B cell (primary cell): ENCODE results near the gene LRRC49. TPM values are rescaled to one million over a fixed set of nuclear protein-coding genes. Genes with fewer than 3 reads are reported as not detected.

Experiments
- ATAC-seq: fragments of 200-7000 bp; cut with Tn5 transposase; one replicate; pipeline ENCODE4 v1.10.0; 2021; ENCODE audit warnings: low read depth, mild to moderate bottlenecking, moderate number of reproducible peaks, moderate library complexity
- CTCF ChIA-PET: fragments of 350-600 bp; sonication (Branson Sonifier 250); formaldehyde crosslinking; loops from one replicate; lab custom pipeline; 2021; ENCODE audit warnings: antibody characterized with exemption, inconsistent platforms; lab: Charles Lee
- POLR2A ChIA-PET: fragments of 350-600 bp; sonication (Branson Sonifier 250); formaldehyde crosslinking; loops from one replicate; lab custom pipeline; 2021; ENCODE audit warnings: antibody characterized with exemption; lab: Charles Lee
- DNase-seq: peaks from one replicate; pipeline ENCODE4 v3.0.0; 2013
- H2AFZ ChIP-seq: 2 replicates; pipeline ENCODE4 v1.6.1; 2012; ENCODE audit warnings: mild to moderate bottlenecking, low read depth, low read length; ENCODE audit not compliant: insufficient read depth, poor library complexity, severe bottlenecking
- H3K27ac ChIP-seq, 2 donors: 1 replicate in 1 of 2; 2 replicates in 1 of 2; pipeline ENCODE4 v1.5.1; 2012 to 2013; ENCODE audit warnings: low read length in 2 of 2, mild to moderate bottlenecking in 2 of 2, moderate library complexity in 1 of 2
- H3K27me3 ChIP-seq, 4 experiments: fragments of 200-600 bp in 1 of 4; sonication (generic) in 1 of 4; replicated peaks in 1 of 4; 1 replicate in 2 of 4; 2 replicates in 2 of 4; pipeline versions ENCODE4 v1.6.1 to v1.7.0; 2013 to 2016; ENCODE audit warnings: low read length in 3 of 4, mild to moderate bottlenecking in 2 of 4, mixed read lengths in 1 of 4, moderate library complexity in 1 of 4; ENCODE audit not compliant: insufficient read depth in 4 of 4, control insufficient read depth in 3 of 4; ENCODE audit errors: control extremely low read depth in 1 of 4
- H3K36me3 ChIP-seq, 2 experiments: replicated peaks in 1 of 2; 1 replicate in 1 of 2; 2 replicates in 1 of 2; pipeline versions ENCODE4 v1.6.1 to v1.7.1; 2013; ENCODE audit warnings: low read length in 1 of 2; ENCODE audit not compliant: insufficient read depth in 2 of 2, control insufficient read depth in 1 of 2; ENCODE audit errors: control extremely low read depth in 1 of 2, extremely low read depth in 1 of 2
- H3K4me1 ChIP-seq, 2 donors: fragments of 200-600 bp in 1 of 2; sonication (generic) in 1 of 2; 1 replicate in 1 of 2; 2 replicates in 1 of 2; pipeline versions ENCODE4 v1.5.1 to v1.6.1; 2013 to 2017; ENCODE audit warnings: low read length in 2 of 2; ENCODE audit not compliant: control insufficient read depth in 2 of 2, insufficient read depth in 2 of 2
- H3K4me2 ChIP-seq: replicated peaks from 2 replicates; pipeline ENCODE3; 2012; ENCODE audit warnings: mild to moderate bottlenecking, low read depth, low read length; ENCODE audit not compliant: poor library complexity, severe bottlenecking
- H3K4me3 ChIP-seq, 5 experiments: fragments of 200-600 bp in 1 of 5; sonication (generic) in 1 of 5; 1 replicate in 3 of 5; 2 replicates in 2 of 5; pipeline versions ENCODE4 v1.5.1 to v1.7.0; 2011 to 2016; ENCODE audit warnings: low read length in 4 of 5, mild to moderate bottlenecking in 4 of 5, low read depth in 2 of 5, control low read depth in 1 of 5, moderate library complexity in 1 of 5; ENCODE audit not compliant: insufficient read depth in 1 of 5; ENCODE audit errors: control extremely low read depth in 1 of 5, extremely low read depth in 1 of 5
- H3K79me2 ChIP-seq: fragments of 200-600 bp; sonication (generic); one replicate; pipeline ENCODE4 v1.6.0; 2016; ENCODE audit warnings: low read length; ENCODE audit not compliant: control insufficient read depth, insufficient read depth
- H3K9ac ChIP-seq: fragments of 200-600 bp; sonication (generic); 2 replicates; pipeline ENCODE4 v1.6.1; 2017; ENCODE audit warnings: mild to moderate bottlenecking, low read length, moderate library complexity
- H3K9me3 ChIP-seq, 3 donors: one replicate each; pipeline versions ENCODE4 v1.6.1 to v1.7.1; 2013; ENCODE audit warnings: low read length in 2 of 3; ENCODE audit not compliant: control insufficient read depth in 2 of 3, insufficient read depth in 1 of 3; ENCODE audit errors: control extremely low read depth in 1 of 3
- H4K20me1 ChIP-seq: 2 replicates; pipeline ENCODE4 v1.6.0; 2012; ENCODE audit warnings: mild to moderate bottlenecking, low read length; ENCODE audit not compliant: insufficient read depth, control insufficient read depth, poor library complexity, severe bottlenecking
- H3K27ac Mint-ChIP-seq: one replicate; pipeline ENCODE4 v1.8.0; 2021; ENCODE audit warnings: mixed read lengths
- H3K27me3 Mint-ChIP-seq: one replicate; pipeline ENCODE4 v1.8.0; 2021; ENCODE audit warnings: mixed read lengths
- H3K4me1 Mint-ChIP-seq: one replicate; pipeline ENCODE4 v1.8.0; 2021; ENCODE audit warnings: mixed read lengths
- H3K4me3 Mint-ChIP-seq: one replicate; pipeline ENCODE4 v1.8.0; 2021; ENCODE audit warnings: mixed read lengths
- H3K9me3 Mint-ChIP-seq: one replicate; pipeline ENCODE4 v1.8.0; 2022; ENCODE audit warnings: mixed read lengths; ENCODE audit not compliant: insufficient read depth
- CTCF ChIP-seq: fragments of 200-600 bp; IDR thresholded peaks from one replicate; pipeline ENCODE4 v1.8.0; 2022; ENCODE audit warnings: antibody characterized with exemption, mild to moderate bottlenecking
- EZH2 ChIP-seq: IDR thresholded peaks from 2 replicates; pipeline ENCODE4 v1.6.1; 2012; ENCODE audit warnings: borderline replicate concordance, low read depth, mild to moderate bottlenecking, moderate library complexity, low read length; ENCODE audit not compliant: insufficient read depth, poor library complexity, severe bottlenecking
- WGBS: methylation state at CpG from one replicate; pipeline ENCODE4 v1.1.5; 2013; ENCODE audit warnings: missing lambda C conversion rate; ENCODE audit not compliant: insufficient coverage; 5-methylcytosine and 5-hydroxymethylcytosine counted together
- intact Hi-C: fragments of 100-400 bp; cut with micrococcal nuclease; formaldehyde crosslinking; loops from one replicate; pipeline ENCODE4 v1.10.0; 2022
- polyA plus RNA-seq: library from polyadenylated mRNA; depleted of rRNA; stranded (reverse); fragments of >200 nt; gene quantifications from 2 replicates; pipeline ENCODE4 v1.2.3, GENCODE V29; 2012
- total RNA-seq, 2 donors: library from RNA; stranded (reverse); fragments of 120-200 nt in 1 of 2; gene quantifications; 1 replicate in 1 of 2; 2 replicates in 1 of 2; pipeline versions ENCODE4 v1.2.3 to v1.2.4, GENCODE V29; 2013 to 2022

Gene LRRC49
- total and polyA plus RNA-seq, 2 donors (not counting 1 experiment from before 2014, with no cell fraction given), result 0.22 to 1.4 TPM

- Mint-ChIP-seq H3K4me1 (no peaks in the 10 kb centered on the region), H3K27ac (no peak overlapping the region), H3K27me3 (peaks cover 29% of the 10 kb centered on the region), H3K4me3 (no peak overlapping the region), H3K9me3 (peaks cover 9% of the 10 kb centered on the region)
- no peak for TF ChIP-seq EZH2
- TF ChIP-seq CTCF, result no peak
- POLR2A ChIA-PET, result no interaction called here
- no peak overlapping the region for H3K4me2 ChIP-seq
- H3K4me3 ChIP-seq, result no peak overlapping the region
- H4K20me1 ChIP-seq, result no peaks in the 10 kb centered on the region
- H3K9me3 ChIP-seq, result peaks cover 0 to 9% (median 0%) of the 10 kb centered on the region in 3 donors
- H3K9ac ChIP-seq, result no peak overlapping the region
- intact Hi-C loops, result no loop called here
- ATAC-seq (no peak), DNase-seq (no peak)
- H3K27ac ChIP-seq, result no peak overlapping the region
- H3K4me1 ChIP-seq, result no peaks in the 10 kb centered on the region
- H3K27me3 ChIP-seq, result peaks cover 0 to 9% (median 4%) of the 10 kb centered on the region in 4 experiments
- no peak overlapping the region for H2AFZ ChIP-seq
- H3K36me3 ChIP-seq, result no peaks in the 10 kb centered on the region
- H3K79me2 ChIP-seq, result no peaks in the 10 kb centered on the region
- CTCF ChIA-PET, result no interaction called here
These were observed 62.5 kb downstream of the LRRC49 start for GRCh38 chr15:70955151-70955550.

GRCh38 chr15:70956201-70956995 lies 63.8 kb downstream of the LRRC49 start:
- no peaks in the 10 kb centered on the region for H3K36me3 ChIP-seq
- no peaks in the 10 kb centered on the region for H3K4me1 ChIP-seq
- Mint-ChIP-seq H3K4me3 (no peak overlapping the region), H3K4me1 (no peaks in the 10 kb centered on the region), H3K27me3 (peaks cover 29% of the 10 kb centered on the region), H3K9me3 (peaks cover 7% of the 10 kb centered on the region), H3K27ac (no peak overlapping the region)
- H3K9me3 ChIP-seq, result peaks cover 0 to 2% (median 0%) of the 10 kb centered on the region in 3 donors
- intact Hi-C loops, result no loop called here
- POLR2A ChIA-PET, result no interaction called here
- H3K27me3 ChIP-seq, result peaks cover 0 to 9% (median 4%) of the 10 kb centered on the region in 4 experiments
- no peaks in the 10 kb centered on the region for H3K79me2 ChIP-seq
- DNase-seq, result no peak
- CTCF ChIA-PET, result no interaction called here
- H3K4me2 ChIP-seq, result no peak overlapping the region
- no peak for TF ChIP-seq CTCF
- TF ChIP-seq EZH2, result no peak
- WGBS, result no CpG with 5 or more reads among the region's 3 CpGs
- H3K4me3 ChIP-seq, result no peak overlapping the region
- H4K20me1 ChIP-seq, result no peaks in the 10 kb centered on the region
- H2AFZ ChIP-seq, result no peak overlapping the region
- H3K27ac ChIP-seq, result no peak overlapping the region
- H3K9ac ChIP-seq, result no peak overlapping the region
- no peak for ATAC-seq
